GM12878 (cell line): ENCODE results near the gene CDK5RAP1. TPM values are rescaled to one million over a fixed set of nuclear protein-coding genes. Genes with fewer than 3 reads are reported as not detected.

ENCODE experiments used
- ATAC-seq: fragments of 200-7000 bp; cut with Tn5 transposase; 3 replicates; pipeline ENCODE4 v1.9.1; 2020; ENCODE audit warnings: mild to moderate bottlenecking, moderate library complexity
- BruUV-seq: library from RNA; stranded (reverse); fragments of 400-500 nt; replicated peaks from 2 replicates; lab custom pipeline; 2021; lab: Mats Ljungman, UMichigan
- CTCF ChIA-PET: fragments of 300-600 bp; sonication (Branson Sonifier 250); formaldehyde crosslinking; extraction: SDS; loops from one replicate; lab custom pipeline; 2021; ENCODE audit warnings: inconsistent platforms; lab: Yijun Ruan, JAX
- POLR2A ChIA-PET: fragments of 350-600 bp; formaldehyde crosslinking; extraction: SDS; loops from one replicate; lab custom pipeline; 2021; ENCODE audit warnings: inconsistent platforms; lab: Charles Lee
- RAD21 ChIA-PET: fragments of 300-600 bp; sonication (Branson Sonifier 250); formaldehyde crosslinking; loops from one replicate; lab custom pipeline; 2023; ENCODE audit warnings: antibody characterized with exemption; ENCODE audit not compliant: unreplicated experiment; lab: Charles Lee
- SMC1A ChIA-PET: fragments of 300-600 bp; sonication (Branson Sonifier 250); formaldehyde crosslinking; loops from one replicate; lab custom pipeline; 2023; ENCODE audit not compliant: unreplicated experiment, uncharacterized antibody; lab: Charles Lee
- DNase-seq: peaks from one replicate; pipeline ENCODE4 v3.0.0-alpha.2; 2011; ENCODE audit warnings: low read depth, low spot score
- FAIRE-seq: peaks from 3 replicates; lab custom pipeline; 2011; peaks lifted over from hg19 to GRCh38; lab: Jason Lieb, UNC
- H2AFZ ChIP-seq: 2 replicates; pipeline ENCODE4 v1.6.0; 2011; ENCODE audit warnings: low read depth, low read length, control low read depth; ENCODE audit not compliant: control insufficient read depth
- H3K27ac ChIP-seq: 2 replicates; pipeline ENCODE4 v1.5.1; 2011; ENCODE audit warnings: control low read depth; ENCODE audit not compliant: control insufficient read depth, insufficient read depth
- H3K27me3 ChIP-seq, 2 experiments: replicated peaks in 1 of 2; 2 replicates each; pipeline versions ENCODE4 v1.6.0 to v1.6.1; 2011; ENCODE audit warnings: low read length in 1 of 2; ENCODE audit not compliant: control insufficient read depth in 2 of 2, insufficient read depth in 2 of 2
- H3K36me3 ChIP-seq, 2 experiments: 2 replicates each; pipeline ENCODE4 v1.5.1; 2011; ENCODE audit warnings: low read length in 1 of 2; ENCODE audit not compliant: control insufficient read depth in 2 of 2, insufficient read depth in 2 of 2
- H3K4me1 ChIP-seq: 2 replicates; pipeline ENCODE4 v1.6.1; 2011; ENCODE audit warnings: mild to moderate bottlenecking, low read length, moderate library complexity, mixed read lengths; ENCODE audit not compliant: control insufficient read depth, insufficient read depth
- H3K4me2 ChIP-seq: 2 replicates; pipeline ENCODE4 v1.6.0; 2011; ENCODE audit warnings: control low read depth; ENCODE audit not compliant: control insufficient read depth, insufficient read depth
- H3K4me3 ChIP-seq: fragments of 200-600 bp; sonication (generic); 2 replicates; pipeline ENCODE4 v1.5.1; 2016
- H3K79me2 ChIP-seq: 2 replicates; pipeline ENCODE4 v1.6.0; 2011; ENCODE audit warnings: low read length; ENCODE audit not compliant: control insufficient read depth, insufficient read depth
- H3K9ac ChIP-seq: 2 replicates; pipeline ENCODE4 v1.8.0; 2011; ENCODE audit warnings: low read length, control low read depth, mixed read lengths; ENCODE audit not compliant: control insufficient read depth, insufficient read depth
- H3K9me3 ChIP-seq: replicated peaks from 3 replicates; pipeline ENCODE4 v1.5.1; 2011; ENCODE audit warnings: mild to moderate bottlenecking, low read length; ENCODE audit not compliant: control insufficient read depth, insufficient read depth
- H4K20me1 ChIP-seq: 2 replicates; pipeline ENCODE4 v1.6.0; 2011; ENCODE audit not compliant: control insufficient read depth, insufficient read depth
- ATF2 ChIP-seq: IDR thresholded peaks from 2 replicates; pipeline ENCODE4 v1.6.1; 2012; ENCODE audit warnings: low read length, inconsistent platforms
- BHLHE40 ChIP-seq, 2 experiments: fragments of 450-650 bp in 1 of 2; IDR thresholded peaks; 2 replicates each; pipeline ENCODE4 v1.6.1; 2011 to 2017; ENCODE audit warnings: low read depth in 2 of 2, borderline replicate concordance in 1 of 2, improper control_type of control experiment in 1 of 2, low read length in 1 of 2, mild to moderate bottlenecking in 1 of 2
- BMI1 ChIP-seq: fragments of 450-650 bp; IDR thresholded peaks from 2 replicates; pipeline ENCODE4 v1.6.1; 2016; ENCODE audit warnings: mild to moderate bottlenecking, moderate library complexity, borderline replicate concordance
- CBX5 ChIP-seq: sonication (generic); IDR thresholded peaks from 2 replicates; pipeline ENCODE4 v1.6.1; 2016; ENCODE audit warnings: low read depth, moderate library complexity, mild to moderate bottlenecking, inconsistent platforms
- HCFC1 ChIP-seq: fragments of 150-350 bp; IDR thresholded peaks from 2 replicates; pipeline ENCODE4 v1.6.1; 2014; ENCODE audit warnings: low read length
- MYB ChIP-seq: fragments of 150-350 bp; IDR thresholded peaks from 2 replicates; pipeline ENCODE4 v1.6.1; 2014; ENCODE audit warnings: mild to moderate bottlenecking, low read depth, low read length, borderline replicate concordance
- NR2C1 ChIP-seq: fragments of 450-650 bp; IDR thresholded peaks from 2 replicates; pipeline ENCODE4 v1.6.1; 2017; ENCODE audit warnings: antibody characterized with exemption, mild to moderate bottlenecking, moderate library complexity
- NR2F1 ChIP-seq: fragments of 450-650 bp; conservative IDR thresholded peaks from 2 replicates; pipeline ENCODE4 v1.6.1; 2017; ENCODE audit warnings: mild to moderate bottlenecking
- SIX5 ChIP-seq: IDR thresholded peaks from 2 replicates; pipeline ENCODE4 v1.6.1; 2011; ENCODE audit warnings: mild to moderate bottlenecking, low read depth, low read length, moderate library complexity; ENCODE audit not compliant: severe bottlenecking
- YBX1 ChIP-seq: fragments of 450-650 bp; IDR thresholded peaks from 2 replicates; pipeline ENCODE4 v1.6.1; 2016; ENCODE audit warnings: antibody characterized with exemption
- YY1 ChIP-seq: IDR thresholded peaks from 2 replicates; pipeline ENCODE4 v1.6.1; 2011; ENCODE audit warnings: low read depth, mild to moderate bottlenecking, low read length
- ZNF592 ChIP-seq: fragments of 450-650 bp; IDR thresholded peaks from 2 replicates; pipeline ENCODE4 v1.6.1; 2017; ENCODE audit warnings: mild to moderate bottlenecking, moderate library complexity
- ZNF622 ChIP-seq: fragments of 450-650 bp; IDR thresholded peaks from 2 replicates; pipeline ENCODE4 v1.6.1; 2017; ENCODE audit warnings: mild to moderate bottlenecking, inconsistent platforms
- WGBS: methylation state at CpG from one replicate; pipeline ENCODE4 v1.1.6; 2016; ENCODE audit warnings: low lambda C conversion rate; ENCODE audit not compliant: insufficient replicate concordance, insufficient coverage; ENCODE audit errors: missing lambda C conversion rate; 5-methylcytosine and 5-hydroxymethylcytosine counted together
- in situ Hi-C: fragments of 300-500 bp; cut with MboI; formaldehyde crosslinking; loops from 9 replicates; pipeline ENCODE4 v1.14.3; 2018; ENCODE audit warnings: mixed read lengths
- intact Hi-C: fragments of 100-400 bp; cut with micrococcal nuclease; formaldehyde crosslinking; loops from one replicate; pipeline ENCODE4 v1.14.2; 2022; ENCODE audit not compliant: unreplicated experiment
- polyA plus RNA-seq, 11 experiments: library from polyadenylated mRNA; depleted of rRNA in 4 of 11; unstranded in 6 of 11; stranded (reverse) in 5 of 11; fragments of >200 nt; fragmentation: Nextera tagmentation in 4 of 11; fragmentation: Illumina TruSeq in 1 of 11; extraction: Ambion mirVana in 4 of 11; extraction: Trizol in 1 of 11; gene quantifications; 1 replicate in 1 of 11; 2 replicates in 10 of 11; pipeline versions ENCODE4 v1.2.1 to v1.2.3, GENCODE V29; 2011 to 2016; ENCODE audit warnings: inconsistent platforms in 2 of 11, missing spikeins in 2 of 11, low read depth in 1 of 11
- total RNA-seq, 4 experiments: library from RNA; depleted of rRNA in 3 of 4; stranded (reverse); fragments of >200 nt in 3 of 4; fragmentation: Illumina TruSeq in 1 of 4; extraction: Trizol in 1 of 4; gene quantifications; 2 replicates each; pipeline versions ENCODE4 v1.2.1 to v1.2.3, GENCODE V29; 2013 to 2021

The CDK5RAP1 gene
- total and polyA plus RNA-seq, 10 of the 15 experiments (the other 5 are each of a cell fraction or from before 2014, with no cell fraction given) = 30.4 to 67.6 (median 38.8) TPM

GRCh38 chr20:33407251-33407650 is 5.9 kb upstream of the CDK5RAP1 start:
- Histone ChIP-seq H3K4me2 (no peak overlapping the region), H3K4me1 (peaks cover 9% of the 10 kb centered on the region), H3K9ac (no peak overlapping the region), H3K79me2 (peaks cover 2% of the 10 kb centered on the region; the same call in 1 of the 2 replicates), H3K27me3 (no peaks in the 10 kb centered on the region), H3K36me3 (no peaks in the 10 kb centered on the region; a peak in 1 of 4 replicates), H3K9me3 (no peaks in the 10 kb centered on the region; the same call in 2 of the 3 replicates), H3K27ac (no peak overlapping the region), H3K4me3 (no peak overlapping the region), H2AFZ (no peak overlapping the region), H4K20me1 (no peaks in the 10 kb centered on the region)
- 36% methylated on average over 1 of the region's 1 CpG for WGBS
- BruUV-seq = no TSS peak
- TF ChIP-seq YY1 (no peak), YBX1 (no peak), ZNF622 (no peak), NR2F1 (no peak), SIX5 (no peak), HCFC1 (no peak), MYB (no peak), BMI1 (no peak), BHLHE40 (IDR thresholded peaks at IDR 0.05; ENCODE audit: borderline replicate concordance in 1 of 2, low read depth in 2 of 2, low read length in 1 of 2) (no peak), NR2C1 (no peak), ATF2 (no peak), CBX5 (no peak), ZNF592 (no peak)
- ChIA-PET CTCF (no interaction called here), SMC1A (interaction anchor here (1.4 kb wide), 1 partner anchor 12 kb away, joined by 3 read pairs; no protein-coding TSS in a partner anchor), RAD21 (no interaction called here), POLR2A (no interaction called here)
- no peak; the same call in 2 of the 3 replicates for ATAC-seq
- intact Hi-C loops (no loop called here), in situ Hi-C loops (no loop called here)
- no peak for FAIRE-seq
- DNase-seq = no peak
